ENCODE results near the gene CGRRF1. TPM values are rescaled to one million over a fixed set of nuclear protein-coding genes. Genes with fewer than 3 reads are reported as not detected.

The CGRRF1 gene
- total and polyA plus RNA-seq, 5 donors from 2014 or later = 27.7 to 45.6 (median 31.5) TPM

DNA sequence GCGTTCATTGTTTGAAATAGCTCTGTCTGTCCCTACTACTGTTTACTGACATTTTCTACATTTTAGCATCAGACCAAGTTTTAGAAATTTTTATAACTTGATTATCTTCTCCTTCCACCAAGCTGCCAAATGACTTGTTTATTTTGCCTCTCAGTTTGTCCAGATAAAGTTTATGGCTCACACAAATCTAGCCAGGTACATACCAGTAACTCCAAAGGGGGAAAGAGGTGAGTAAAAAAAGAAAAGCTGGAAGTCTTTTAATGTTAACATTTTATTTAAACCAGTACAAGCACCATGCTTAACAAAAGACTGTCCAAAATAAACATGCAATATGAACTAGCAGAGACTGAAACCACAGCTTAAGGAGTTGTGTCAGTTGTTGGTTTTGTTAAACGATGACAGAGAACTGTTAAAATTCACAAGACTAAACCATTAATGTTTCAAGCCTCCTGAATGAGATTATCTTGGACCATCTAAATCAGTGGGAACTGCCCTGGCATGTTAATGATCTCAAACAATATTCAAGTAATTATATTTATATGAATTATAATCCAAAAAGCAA is 35.4 kb upstream of the CGRRF1 start:
- Histone ChIP-seq H3K27ac (ENCODE audit: insufficient read depth, low read length, poor library complexity, severe bottlenecking) (no peak overlapping the region), H3K27me3 (ENCODE audit: control insufficient read depth, insufficient read depth, low read length) (no peaks in the 10 kb centered on the region), H3K4me3 (ENCODE audit: low read depth, low read length) (no peak overlapping the region), H3K36me3 (ENCODE audit: control insufficient read depth, insufficient read depth, low read length) (peaks cover 26% of the 10 kb centered on the region), H3K9me3 (ENCODE audit: control insufficient read depth in 2 of 2, low read length in 2 of 2) (no peaks in the 10 kb centered on the region), H3K4me1 (ENCODE audit: control insufficient read depth, insufficient read depth, low read length, poor library complexity, severe bottlenecking) (no peaks in the 10 kb centered on the region)
- H3K27ac Mint-ChIP-seq = peak overlapping the region in 1 of 3 donors; percentile 12
- no peaks in the 10 kb centered on the region for H3K27me3 Mint-ChIP-seq
- peaks cover 43% of the 10 kb centered on the region for H3K36me3 Mint-ChIP-seq
- H3K4me3 Mint-ChIP-seq = no peak overlapping the region
- peaks cover 6 to 15% (median 10%) of the 10 kb centered on the region in 4 donors for H3K4me1 Mint-ChIP-seq
- ATAC-seq (ENCODE audit: low read depth in 2 of 2) (no peak), DNase-seq (no peak)
- no peaks in the 10 kb centered on the region for H3K9me3 Mint-ChIP-seq

DNA sequence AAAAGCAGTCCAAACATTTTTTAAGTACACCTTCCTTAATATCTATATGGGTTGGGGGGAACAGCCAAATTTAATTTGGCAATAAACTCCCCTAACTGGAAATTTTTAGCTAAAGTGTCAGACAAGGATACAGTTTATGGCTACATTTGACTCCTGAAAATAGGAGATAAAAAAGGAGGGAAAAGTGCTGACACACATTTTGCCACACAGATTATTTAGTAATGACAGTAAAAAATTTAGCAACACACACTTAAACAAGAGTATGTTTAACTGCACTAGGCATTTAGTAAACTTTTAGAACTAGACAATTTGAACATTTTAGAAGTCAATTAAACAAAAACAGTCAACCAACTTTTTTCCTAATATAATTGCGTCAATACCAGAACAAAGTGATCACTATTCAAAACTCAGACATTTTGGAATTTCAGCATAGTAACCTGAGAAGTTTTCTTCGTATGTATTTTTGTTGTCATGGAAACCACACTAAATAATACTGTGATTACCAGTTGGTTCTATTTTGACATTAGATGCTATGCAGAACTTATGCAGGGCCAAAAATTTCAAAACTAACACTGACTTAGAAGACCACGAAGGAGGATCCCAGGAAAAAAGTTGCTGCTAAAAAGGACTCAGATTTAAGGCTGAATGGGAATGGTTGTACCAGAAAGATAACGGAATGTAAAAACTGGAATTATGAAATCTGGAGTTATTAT is 34.4 kb upstream of the CGRRF1 start:
- Histone ChIP-seq H3K4me1 (ENCODE audit: control insufficient read depth, insufficient read depth, low read length, poor library complexity, severe bottlenecking) (no peaks in the 10 kb centered on the region), H3K4me3 (ENCODE audit: low read depth, low read length) (no peak overlapping the region), H3K9me3 (ENCODE audit: control insufficient read depth in 2 of 2, low read length in 2 of 2) (no peaks in the 10 kb centered on the region), H3K27me3 (ENCODE audit: control insufficient read depth, insufficient read depth, low read length) (no peaks in the 10 kb centered on the region), H3K27ac (ENCODE audit: insufficient read depth, low read length, poor library complexity, severe bottlenecking) (peak overlapping the region; percentile 6), H3K36me3 (ENCODE audit: control insufficient read depth, insufficient read depth, low read length) (peaks cover 35% of the 10 kb centered on the region)
- no peak overlapping the region for H3K4me3 Mint-ChIP-seq
- H3K27me3 Mint-ChIP-seq = no peaks in the 10 kb centered on the region
- H3K4me1 Mint-ChIP-seq = peaks cover 6 to 15% (median 10%) of the 10 kb centered on the region in 4 donors
- no peaks in the 10 kb centered on the region for H3K9me3 Mint-ChIP-seq
- peaks cover 38% of the 10 kb centered on the region for H3K36me3 Mint-ChIP-seq
- peak overlapping the region in 1 of 3 donors; percentile 54 for H3K27ac Mint-ChIP-seq
- no peak for ATAC-seq (ENCODE audit: low read depth in 2 of 2)
- no peak for DNase-seq

DNA sequence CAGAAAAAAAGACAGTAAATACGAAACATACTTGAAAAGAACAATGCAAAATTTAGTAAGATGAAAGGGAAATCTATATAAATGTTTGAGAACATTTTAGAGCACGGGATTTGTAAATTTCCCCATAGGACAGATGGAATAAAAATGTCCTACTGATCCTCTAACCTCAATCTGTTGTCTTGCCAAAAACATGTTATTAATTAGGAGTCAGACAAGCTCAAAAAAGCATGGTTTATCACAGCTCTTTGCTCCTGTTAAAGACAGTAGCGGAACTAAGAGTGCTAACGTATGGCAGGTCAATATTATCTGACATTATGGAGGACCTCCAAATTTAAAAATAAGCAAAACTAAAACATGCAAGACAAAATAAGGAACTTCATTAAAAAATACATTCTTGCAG is 33.8 kb upstream of the CGRRF1 start:
- H3K36me3 ChIP-seq (ENCODE audit: control insufficient read depth, insufficient read depth, low read length) = peaks cover 39% of the 10 kb centered on the region
- DNase-seq = no peak
- no peaks in the 10 kb centered on the region for H3K9me3 ChIP-seq (ENCODE audit: control insufficient read depth in 2 of 2, low read length in 2 of 2)

DNA sequence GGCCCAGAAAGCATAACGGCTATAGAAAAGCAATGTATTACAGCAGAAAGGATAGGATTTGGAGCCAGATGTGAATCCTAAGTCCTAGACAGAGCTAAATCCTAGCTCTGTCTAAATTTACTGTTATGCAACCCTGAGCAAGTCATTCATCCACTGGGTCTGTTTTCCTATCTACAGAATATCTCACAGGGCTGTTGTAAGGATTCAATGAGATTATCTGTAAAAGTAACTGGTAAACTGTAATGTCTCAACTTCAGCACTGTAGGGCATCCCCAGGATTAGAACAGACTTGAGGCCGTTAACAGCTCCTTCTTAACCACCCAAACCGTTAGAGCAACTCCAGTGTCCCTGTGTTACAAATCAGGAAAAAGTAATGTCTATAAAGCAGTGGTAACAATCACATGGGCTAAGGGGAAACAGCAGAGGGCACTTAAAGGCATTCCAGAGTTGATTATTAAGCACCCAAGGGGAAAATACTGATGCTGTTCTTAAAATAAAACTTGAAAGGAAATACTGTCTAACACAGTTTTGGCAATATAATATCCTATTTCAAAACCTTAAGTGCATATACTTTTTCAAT is 31.0 kb upstream of the CGRRF1 start:
- Histone ChIP-seq H3K27me3 (ENCODE audit: control insufficient read depth, insufficient read depth, low read length) (no peaks in the 10 kb centered on the region), H3K4me1 (ENCODE audit: control insufficient read depth, insufficient read depth, low read length, poor library complexity, severe bottlenecking) (no peaks in the 10 kb centered on the region), H3K36me3 (ENCODE audit: control insufficient read depth, insufficient read depth, low read length) (peaks cover 54% of the 10 kb centered on the region), H3K4me3 (ENCODE audit: low read depth, low read length) (no peak overlapping the region), H3K9me3 (ENCODE audit: control insufficient read depth in 2 of 2, low read length in 2 of 2) (no peaks in the 10 kb centered on the region), H3K27ac (ENCODE audit: insufficient read depth, low read length, poor library complexity, severe bottlenecking) (no peak overlapping the region)
- Mint-ChIP-seq H3K9me3 (no peaks in the 10 kb centered on the region), H3K27me3 (no peaks in the 10 kb centered on the region), H3K36me3 (peaks cover 33% of the 10 kb centered on the region), H3K4me3 (no peak overlapping the region), H3K4me1 (peaks cover 16 to 34% (median 20%) of the 10 kb centered on the region in 4 donors), H3K27ac (no peak overlapping the region)
- DNase-seq (no peak), ATAC-seq (ENCODE audit: low read depth in 2 of 2) (no peak)

More for the DNA sequence above, 33.8 kb upstream of the CGRRF1 start:
- Mint-ChIP-seq H3K4me1 (peaks cover 6 to 15% (median 10%) of the 10 kb centered on the region in 4 donors), H3K4me3 (no peak overlapping the region), H3K9me3 (no peaks in the 10 kb centered on the region), H3K36me3 (peaks cover 35% of the 10 kb centered on the region), H3K27me3 (no peaks in the 10 kb centered on the region), H3K27ac (peak overlapping the region in 1 of 3 donors; percentile 54)
- no peaks in the 10 kb centered on the region for H3K4me1 ChIP-seq (ENCODE audit: control insufficient read depth, insufficient read depth, low read length, poor library complexity, severe bottlenecking)
- no peak for ATAC-seq (ENCODE audit: low read depth in 2 of 2)
- H3K27ac ChIP-seq (ENCODE audit: insufficient read depth, low read length, poor library complexity, severe bottlenecking) = no peak overlapping the region
- H3K27me3 ChIP-seq (ENCODE audit: control insufficient read depth, insufficient read depth, low read length) = no peaks in the 10 kb centered on the region
- H3K4me3 ChIP-seq (ENCODE audit: low read depth, low read length) = no peak overlapping the region

DNA sequence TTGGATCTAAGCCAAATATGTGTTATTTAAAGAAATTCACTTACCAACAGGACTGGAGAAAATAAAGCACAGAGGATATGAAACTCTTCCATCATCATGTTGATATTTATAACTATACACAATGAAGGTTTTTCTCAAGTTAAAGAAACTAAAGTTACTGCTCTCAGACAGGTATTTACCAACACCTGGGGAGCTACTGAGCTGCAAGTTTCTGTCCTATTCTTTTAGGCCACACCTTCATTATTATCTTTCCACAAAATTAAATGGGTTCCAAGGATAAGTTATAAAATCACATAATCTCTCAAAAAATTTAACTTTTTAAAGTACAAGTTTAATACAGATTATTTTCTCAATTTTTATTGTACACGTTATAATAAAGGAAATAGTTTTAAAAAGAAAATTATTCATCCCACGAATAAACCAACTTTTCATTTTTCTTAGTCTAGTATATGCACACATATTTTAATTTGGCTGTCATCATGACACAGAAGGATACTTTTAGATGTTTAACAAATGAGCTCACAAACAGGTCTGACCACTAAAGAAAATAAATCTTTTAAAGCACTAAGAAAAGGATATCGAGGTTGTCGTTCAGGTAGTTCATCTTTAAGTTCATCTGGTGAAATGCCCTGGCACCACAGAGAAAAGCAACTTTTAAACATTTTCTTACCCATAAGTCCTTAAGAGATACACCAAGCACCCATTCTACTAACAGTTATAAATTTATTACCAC is 28.7 kb upstream of the CGRRF1 start:
- Histone ChIP-seq H3K9me3 (ENCODE audit: control insufficient read depth in 2 of 2, low read length in 2 of 2) (no peaks in the 10 kb centered on the region), H3K27me3 (ENCODE audit: control insufficient read depth, insufficient read depth, low read length) (no peaks in the 10 kb centered on the region), H3K4me1 (ENCODE audit: control insufficient read depth, insufficient read depth, low read length, poor library complexity, severe bottlenecking) (peaks cover 13% of the 10 kb centered on the region), H3K36me3 (ENCODE audit: control insufficient read depth, insufficient read depth, low read length) (peaks cover 49% of the 10 kb centered on the region), H3K27ac (ENCODE audit: insufficient read depth, low read length, poor library complexity, severe bottlenecking) (no peak overlapping the region), H3K4me3 (ENCODE audit: low read depth, low read length) (no peak overlapping the region)
- Mint-ChIP-seq H3K36me3 (peaks cover 24% of the 10 kb centered on the region), H3K4me1 (peaks cover 28 to 48% (median 38%) of the 10 kb centered on the region in 4 donors), H3K27ac (peak overlapping the region in 1 of 3 donors; percentile 14), H3K9me3 (no peaks in the 10 kb centered on the region), H3K4me3 (no peak overlapping the region), H3K27me3 (no peaks in the 10 kb centered on the region)
- ATAC-seq (ENCODE audit: low read depth in 2 of 2) (no peak), DNase-seq (no peak)

DNA sequence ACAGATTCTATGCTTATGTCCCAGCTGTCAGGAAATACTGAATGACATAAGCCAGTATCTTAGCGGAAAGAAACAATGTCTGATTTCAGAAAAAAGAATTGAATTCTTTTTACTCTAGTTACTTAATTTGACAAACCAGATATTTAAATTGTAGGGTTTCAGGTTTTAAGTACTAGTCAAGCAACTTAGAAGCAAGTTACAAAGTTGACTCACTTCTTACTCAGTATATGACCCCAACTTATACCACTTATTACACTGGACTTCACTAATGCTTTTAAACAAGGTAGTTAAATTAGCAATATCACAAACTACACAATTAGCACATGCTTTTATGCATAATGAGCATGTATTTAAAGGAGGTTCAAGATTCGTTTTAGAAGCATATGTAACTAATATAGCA is 28.0 kb upstream of the CGRRF1 start:
- Mint-ChIP-seq H3K4me1 (peaks cover 31 to 55% (median 42%) of the 10 kb centered on the region in 4 donors), H3K27ac (no peak overlapping the region), H3K36me3 (peaks cover 24% of the 10 kb centered on the region), H3K4me3 (no peak overlapping the region), H3K27me3 (no peaks in the 10 kb centered on the region), H3K9me3 (no peaks in the 10 kb centered on the region)
- no peak overlapping the region for H3K4me3 ChIP-seq (ENCODE audit: low read depth, low read length)
- DNase-seq = no peak
- H3K9me3 ChIP-seq (ENCODE audit: control insufficient read depth in 2 of 2, low read length in 2 of 2) = no peaks in the 10 kb centered on the region
- H3K4me1 ChIP-seq (ENCODE audit: control insufficient read depth, insufficient read depth, low read length, poor library complexity, severe bottlenecking) = peaks cover 20% of the 10 kb centered on the region
- H3K27me3 ChIP-seq (ENCODE audit: control insufficient read depth, insufficient read depth, low read length) = no peaks in the 10 kb centered on the region
- no peak overlapping the region for H3K27ac ChIP-seq (ENCODE audit: insufficient read depth, low read length, poor library complexity, severe bottlenecking)
- ATAC-seq (ENCODE audit: low read depth in 2 of 2) = no peak
- peaks cover 49% of the 10 kb centered on the region for H3K36me3 ChIP-seq (ENCODE audit: control insufficient read depth, insufficient read depth, low read length)

DNA sequence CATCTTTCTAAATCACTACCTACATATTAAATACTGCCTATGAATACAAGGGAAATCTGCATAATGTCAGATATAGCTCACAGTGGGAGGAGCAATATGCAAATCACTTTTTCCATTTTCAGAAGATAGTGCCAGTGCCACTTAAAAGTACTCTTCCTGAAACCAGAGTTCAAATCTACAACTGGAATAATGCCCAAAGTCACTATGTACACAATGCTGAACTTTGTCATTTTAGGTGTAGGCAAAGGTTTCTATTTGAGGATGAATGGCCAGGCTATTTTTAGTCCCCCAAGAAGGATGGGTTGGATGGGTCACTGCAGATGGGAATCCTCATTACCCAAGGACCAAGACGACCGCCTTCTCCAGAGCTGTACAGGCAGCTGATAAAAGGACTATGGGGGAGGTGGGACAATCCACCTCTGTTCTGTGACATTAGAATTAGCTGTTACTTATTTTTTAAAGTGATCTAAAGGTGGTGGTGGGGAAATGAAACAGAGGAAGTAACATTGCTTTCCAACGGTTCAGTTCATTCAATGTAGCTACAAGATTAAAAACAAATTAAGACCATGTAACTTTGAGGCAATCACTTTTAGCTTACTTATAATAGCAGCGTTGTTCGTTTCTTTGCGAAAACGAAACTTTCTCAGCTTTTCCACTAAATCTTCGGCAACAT is 26.5 kb upstream of the CGRRF1 start:
- Mint-ChIP-seq H3K36me3 (peaks cover 21% of the 10 kb centered on the region), H3K27me3 (peaks cover 3% of the 10 kb centered on the region), H3K9me3 (peaks cover 0 to 1% (median 0%) of the 10 kb centered on the region in 7 donors), H3K4me1 (peaks cover 38 to 64% (median 53%) of the 10 kb centered on the region in 4 donors), H3K27ac (peak overlapping the region; percentile 0 to 58 (median 26)), H3K4me3 (peak overlapping the region in 2 of 4 donors; percentile 33 to 40)
- peak overlapping the region; percentile 8 for H3K4me3 ChIP-seq (ENCODE audit: low read depth, low read length)
- H3K4me1 ChIP-seq (ENCODE audit: control insufficient read depth, insufficient read depth, low read length, poor library complexity, severe bottlenecking) = peaks cover 32% of the 10 kb centered on the region
- no peaks in the 10 kb centered on the region for H3K9me3 ChIP-seq (ENCODE audit: control insufficient read depth in 2 of 2, low read length in 2 of 2)
- H3K27me3 ChIP-seq (ENCODE audit: control insufficient read depth, insufficient read depth, low read length) = no peaks in the 10 kb centered on the region
- DNase-seq (no peak), ATAC-seq (ENCODE audit: low read depth in 2 of 2) (no peak)
- H3K36me3 ChIP-seq (ENCODE audit: control insufficient read depth, insufficient read depth, low read length) = peaks cover 40% of the 10 kb centered on the region
- peak overlapping the region; percentile 62 for H3K27ac ChIP-seq (ENCODE audit: insufficient read depth, low read length, poor library complexity, severe bottlenecking)
